Neuronal stem cell (in vitro differentiated cells): ENCODE data around the gene G6PD.
A peak's percentile ranks its signal among the peaks of the same experiment; 100 is the strongest.
"Not testable (repeated sequence)": the region's sequence is repeated elsewhere in the genome, so short reads cannot be mapped to it uniquely, and the experiment has no call there.

Experiments used
- DNase-seq: peaks from one replicate; pipeline ENCODE4 v3.0.0-alpha.2; 2013; ENCODE audit warnings: low spot score
- H2AFZ ChIP-seq: one replicate; pipeline ENCODE4 v1.6.1; 2013; ENCODE audit warnings: mild to moderate bottlenecking, low read length, inconsistent platforms
- H2AK5ac ChIP-seq: 2 replicates; pipeline ENCODE4 v1.6.1; 2013; ENCODE audit warnings: low read depth, mild to moderate bottlenecking, inconsistent platforms, low read length, moderate library complexity, mixed read lengths
- H2BK120ac ChIP-seq: 2 replicates; pipeline ENCODE4 v1.6.1; 2013; ENCODE audit warnings: low read depth, mild to moderate bottlenecking, inconsistent platforms, low read length, moderate library complexity, mixed read lengths
- H2BK12ac ChIP-seq: one replicate; pipeline ENCODE4 v1.6.1; 2013; ENCODE audit warnings: low read length, inconsistent platforms
- H2BK15ac ChIP-seq: 2 replicates; pipeline ENCODE4 v1.6.1; 2013; ENCODE audit warnings: mild to moderate bottlenecking, low read length, inconsistent platforms, mixed read lengths
- H2BK5ac ChIP-seq: one replicate; pipeline ENCODE4 v1.6.1; 2013; ENCODE audit warnings: inconsistent platforms, mild to moderate bottlenecking, low read length, moderate library complexity
- H3K14ac ChIP-seq: one replicate; pipeline ENCODE4 v1.6.1; 2013; ENCODE audit warnings: low read length, inconsistent platforms
- H3K18ac ChIP-seq: 2 replicates; pipeline ENCODE4 v1.6.1; 2013; ENCODE audit warnings: low read length, inconsistent platforms
- H3K23ac ChIP-seq: 2 replicates; pipeline ENCODE4 v1.6.1; 2013; ENCODE audit warnings: low read depth, mild to moderate bottlenecking, mixed read lengths, low read length, inconsistent platforms; ENCODE audit not compliant: poor library complexity
- H3K27ac ChIP-seq: replicated peaks from 3 replicates; pipeline ENCODE4 v1.5.1; 2013; ENCODE audit warnings: low read length, inconsistent platforms
- H3K27me3 ChIP-seq, 3 experiments: 2 replicates each; pipeline ENCODE4 v1.6.1; 2013; ENCODE audit warnings: low read length in 3 of 3, mild to moderate bottlenecking in 2 of 3, inconsistent platforms in 1 of 3, low read depth in 1 of 3, mixed read lengths in 1 of 3, moderate library complexity in 1 of 3; ENCODE audit not compliant: control insufficient read depth in 3 of 3, insufficient read depth in 3 of 3
- H3K36me3 ChIP-seq, 2 donors: replicated peaks in 1 of 2; 2 replicates each; pipeline ENCODE4 v1.6.1; 2013; ENCODE audit warnings: low read length in 2 of 2; ENCODE audit not compliant: control insufficient read depth in 2 of 2, insufficient read depth in 2 of 2
- H3K4ac ChIP-seq: 2 replicates; pipeline ENCODE4 v1.6.1; 2013; ENCODE audit warnings: inconsistent platforms, mild to moderate bottlenecking, low read length, moderate library complexity
- H3K4me1 ChIP-seq, 2 donors: 1 replicate in 1 of 2; 2 replicates in 1 of 2; pipeline ENCODE4 v1.6.1; 2013; ENCODE audit warnings: low read length in 2 of 2, low read depth in 1 of 2; ENCODE audit not compliant: control insufficient read depth in 2 of 2, insufficient read depth in 1 of 2
- H3K4me2 ChIP-seq: one replicate; pipeline ENCODE4 v1.6.1; 2013; ENCODE audit warnings: mild to moderate bottlenecking, low read length, inconsistent platforms; ENCODE audit not compliant: insufficient read depth, poor library complexity, severe bottlenecking
- H3K4me3 ChIP-seq, 2 donors: 2 replicates each; pipeline ENCODE4 v1.5.1; 2013; ENCODE audit warnings: low read length in 2 of 2, mild to moderate bottlenecking in 2 of 2, inconsistent platforms in 1 of 2, moderate library complexity in 1 of 2
- H3K79me1 ChIP-seq: one replicate; pipeline ENCODE4 v1.6.1; 2013; ENCODE audit warnings: low read depth, mild to moderate bottlenecking, inconsistent platforms, low read length, moderate library complexity
- H3K9ac ChIP-seq: one replicate; pipeline ENCODE4 v1.6.1; 2013; ENCODE audit warnings: mild to moderate bottlenecking, low read depth, low read length, inconsistent platforms; ENCODE audit not compliant: poor library complexity
- H3K9me3 ChIP-seq, 2 donors: replicated peaks in 1 of 2; 2 replicates each; pipeline versions ENCODE3 to v1.6.1; 2013; ENCODE audit warnings: low read length in 2 of 2, mild to moderate bottlenecking in 2 of 2, inconsistent platforms in 1 of 2, low read depth in 1 of 2, mixed read lengths in 1 of 2, moderate library complexity in 1 of 2; ENCODE audit not compliant: control insufficient read depth in 2 of 2, insufficient read depth in 1 of 2
- H4K8ac ChIP-seq: one replicate; pipeline ENCODE4 v1.6.1; 2013; ENCODE audit warnings: low read depth, mild to moderate bottlenecking, inconsistent platforms, low read length, moderate library complexity
- H4K91ac ChIP-seq: one replicate; pipeline ENCODE4 v1.6.1; 2013; ENCODE audit warnings: low read length, low read depth, mild to moderate bottlenecking, inconsistent platforms; ENCODE audit not compliant: poor library complexity
- WGBS, 2 donors: extraction: QIAGEN DNeasy Blood & Tissue Kit; methylation state at CpG; one replicate each; pipeline ENCODE4 v1.1.7; 2013; ENCODE audit warnings: missing lambda C conversion rate in 2 of 2, mixed read lengths in 1 of 2; ENCODE audit not compliant: insufficient read length in 2 of 2, insufficient replicate concordance in 1 of 2; ENCODE audit errors: extremely low coverage in 2 of 2; 5-methylcytosine and 5-hydroxymethylcytosine counted together

G6PD gene

GRCh38 chrX:154540365-154540764 lies 6.3 kb downstream of the G6PD start:
- WGBS, 2 donors, result no CpG with 5 or more reads among the region's 7 CpGs
- not testable (repeated sequence) for H2BK120ac ChIP-seq, H3K23ac ChIP-seq, DNase-seq, H4K91ac ChIP-seq, H2AK5ac ChIP-seq, H3K4me3 ChIP-seq, H2BK12ac ChIP-seq, H3K4me2 ChIP-seq, H3K27me3 ChIP-seq, H2BK5ac ChIP-seq, H4K8ac ChIP-seq, H3K79me1 ChIP-seq, H3K14ac ChIP-seq, H3K4ac ChIP-seq, H2AFZ ChIP-seq, H3K18ac ChIP-seq, H3K9me3 ChIP-seq, H2BK15ac ChIP-seq, H3K27ac ChIP-seq, H3K9ac ChIP-seq, H3K4me1 ChIP-seq
- H3K36me3 ChIP-seq, result peaks cover 6 to 45% of the 10 kb centered on the region in 2 donors

GRCh38 chrX:154539077-154539476 lies 7.6 kb downstream of the G6PD start:
- Histone ChIP-seq H2AK5ac (no peak overlapping the region), H3K4me1 (no peaks in the 10 kb centered on the region), H3K4ac (no peak overlapping the region), H2BK5ac (no peak overlapping the region), H3K4me3 (no peak overlapping the region), H2BK120ac (no peak overlapping the region), H3K36me3 (peaks cover 11 to 45% of the 10 kb centered on the region in 2 donors), H4K91ac (no peak overlapping the region), H3K27me3 (peaks cover 0 to 3% (median 0%) of the 10 kb centered on the region in 3 experiments), H3K23ac (no peak overlapping the region), H3K9me3 (no peaks in the 10 kb centered on the region), H2BK15ac (no peak overlapping the region), H2AFZ (no peak overlapping the region), H4K8ac (no peak overlapping the region), H3K27ac (no peak overlapping the region), H3K9ac (no peak overlapping the region), H3K14ac (no peak overlapping the region), H2BK12ac (no peak overlapping the region), H3K4me2 (no peak overlapping the region), H3K18ac (no peak overlapping the region), H3K79me1 (no peaks in the 10 kb centered on the region)
- WGBS, 2 donors, result no CpG with 5 or more reads among the region's 8 CpGs
- no peak for DNase-seq

- peaks cover 27 to 49% of the 10 kb centered on the region in 2 donors for H3K36me3 ChIP-seq
Measured at GRCh38 chrX:154535892-154536291, 10.8 kb downstream of the G6PD start.

GRCh38 chrX:154534526-154535322 lies 11.9 kb downstream of the G6PD start:
- Histone ChIP-seq H2BK15ac (no peak overlapping the region), H3K23ac (peak overlapping the region; percentile 80), H3K79me1 (no peaks in the 10 kb centered on the region), H3K36me3 (peaks cover 27 to 49% of the 10 kb centered on the region in 2 donors), H3K27ac (no peak overlapping the region), H3K4me2 (no peak overlapping the region), H3K14ac (no peak overlapping the region), H3K27me3 (no peaks in the 10 kb centered on the region), H2BK120ac (no peak overlapping the region), H2BK12ac (no peak overlapping the region), H3K4me3 (no peak overlapping the region), H4K91ac (no peak overlapping the region), H2BK5ac (no peak overlapping the region), H3K18ac (peak overlapping the region; percentile 48), H2AK5ac (peak overlapping the region; percentile 88), H4K8ac (no peak overlapping the region), H3K4ac (no peak overlapping the region), H3K9ac (no peak overlapping the region), H3K4me1 (no peaks in the 10 kb centered on the region), H3K9me3 (no peaks in the 10 kb centered on the region), H2AFZ (no peak overlapping the region)
- DNase-seq, result peak; percentile 66
- no CpG with 5 or more reads among the region's 34 CpGs for WGBS, 2 donors

More at GRCh38 chrX:154535892-154536291, 10.8 kb downstream of the G6PD start:
- H2BK12ac ChIP-seq, result no peak overlapping the region
- H4K8ac ChIP-seq, result no peak overlapping the region
- H3K9me3 ChIP-seq, result no peaks in the 10 kb centered on the region
- no peak overlapping the region for H3K18ac ChIP-seq
- H3K27ac ChIP-seq, result no peak overlapping the region
- H3K79me1 ChIP-seq, result no peaks in the 10 kb centered on the region
- no peak for DNase-seq
- no peaks in the 10 kb centered on the region for H3K4me1 ChIP-seq
- no peaks in the 10 kb centered on the region for H3K27me3 ChIP-seq
- H3K23ac ChIP-seq, result no peak overlapping the region
- H3K9ac ChIP-seq, result no peak overlapping the region
- H3K4me2 ChIP-seq, result no peak overlapping the region
- H2BK5ac ChIP-seq, result no peak overlapping the region
- H3K4me3 ChIP-seq, result no peak overlapping the region
- H4K91ac ChIP-seq, result no peak overlapping the region
- no peak overlapping the region for H3K14ac ChIP-seq
- H2BK15ac ChIP-seq, result no peak overlapping the region
- no peak overlapping the region for H2AFZ ChIP-seq
- H2BK120ac ChIP-seq, result no peak overlapping the region
- H3K4ac ChIP-seq, result no peak overlapping the region
- no peak overlapping the region for H2AK5ac ChIP-seq
- no CpG with 5 or more reads among the region's 9 CpGs for WGBS, 2 donors
